Gastroesophageal sphincter (tissue), 4 donors: ENCODE results near the gene PEX11B. TPM values are rescaled to one million over a fixed set of nuclear protein-coding genes. Genes with fewer than 3 reads are reported as not detected.
A peak's percentile ranks its signal among the peaks of the same experiment; 100 is the strongest.

Source experiments
- ATAC-seq: fragments of 150-250 bp; one replicate; pipeline ENCODE4 v1.9.1; 2016; ENCODE audit warnings: mild to moderate bottlenecking, moderate library complexity
- H3K27ac ChIP-seq, 4 donors: fragments of 200-600 bp; sonication (generic) in 3 of 4; 1 replicate in 3 of 4; 2 replicates in 1 of 4; pipeline ENCODE4 v1.5.1; 2016 to 2019
- H3K27me3 ChIP-seq: fragments of 200-600 bp; sonication (generic); one replicate; pipeline ENCODE4 v1.5.1; 2019
- H3K36me3 ChIP-seq, 2 donors: fragments of 200-600 bp; sonication (generic); one replicate each; pipeline ENCODE4 v1.5.1; 2019; ENCODE audit warnings: control low read depth in 1 of 2
- H3K4me1 ChIP-seq, 3 donors: fragments of 200-600 bp; sonication (generic); 1 replicate in 2 of 3; 2 replicates in 1 of 3; pipeline ENCODE4 v1.5.1; 2016 to 2019; ENCODE audit warnings: control low read depth in 2 of 3
- H3K4me3 ChIP-seq, 2 donors: fragments of 200-600 bp; sonication (generic); one replicate each; pipeline ENCODE4 v1.5.1; 2019; ENCODE audit warnings: mild to moderate bottlenecking in 1 of 2, moderate library complexity in 1 of 2
- H3K9me3 ChIP-seq, 3 donors: fragments of 200-600 bp; sonication (generic); one replicate each; pipeline ENCODE4 v1.5.1; 2017 to 2019; ENCODE audit warnings: control low read depth in 2 of 3
- EP300 ChIP-seq: sonication (generic); formaldehyde crosslinking; IDR thresholded peaks from one replicate; pipeline ENCODE4 v1.6.1; 2017; ENCODE audit warnings: antibody characterized with exemption, mild to moderate bottlenecking
- POLR2A ChIP-seq, 2 donors: fragments of 450-650 bp; IDR thresholded peaks; one replicate each; pipeline ENCODE4 v1.6.1; 2017; ENCODE audit warnings: antibody characterized with exemption in 2 of 2, mild to moderate bottlenecking in 2 of 2, moderate library complexity in 1 of 2
- POLR2AphosphoS5 ChIP-seq: sonication (generic); formaldehyde crosslinking; IDR thresholded peaks from one replicate; pipeline ENCODE4 v1.6.1; 2017; ENCODE audit warnings: antibody characterized with exemption
- WGBS, 2 donors: methylation state at CpG; one replicate each; pipeline ENCODE4 v1.1.5; 2018; ENCODE audit warnings: low coverage in 1 of 2; 5-methylcytosine and 5-hydroxymethylcytosine counted together
- total RNA-seq, 4 donors: library from RNA; depleted of rRNA; stranded (reverse); fragments of >200 nt; gene quantifications; one replicate each; pipeline ENCODE4 v1.1.0, GENCODE V29; 2016
- TF ChIP-seq, protein P1 (sequence below), 4 experiments: fragments of 200-600 bp in 2 of 4; fragments of 450-650 bp in 2 of 4; sonication (generic) in 1 of 4; IDR thresholded peaks; one replicate each; pipeline ENCODE4 v1.5.1; 2017 to 2019; ENCODE audit warnings: antibody characterized with exemption in 4 of 4, mild to moderate bottlenecking in 2 of 4, moderate library complexity in 2 of 4

Gene PEX11B
- total RNA-seq, 4 donors from 2014 or later: 22.1 to 29.1 (median 28.1) TPM

- peak overlapping the region; percentile 44 to 71 for H3K4me3 ChIP-seq
- H3K4me1 ChIP-seq: peaks cover 7 to 86% (median 24%) of the 10 kb centered on the region in 3 donors
- peak overlapping the region; percentile 61 to 100 (median 99) for H3K27ac ChIP-seq
- no peaks in the 10 kb centered on the region for H3K9me3 ChIP-seq
- no peaks in the 10 kb centered on the region for H3K27me3 ChIP-seq
- peak; percentile 44 for ATAC-seq
- WGBS, 2 donors: 0% methylated on average over 11 of the region's 44 CpGs; no CpG with 5 or more reads in 1 of the 2 donors
- TF ChIP-seq POLR2A (IDR thresholded peaks at IDR 0.05): peak; percentile 55 to 67
- no peak for TF ChIP-seq EP300
- TF ChIP-seq POLR2AphosphoS5: peak; percentile 71
- TF ChIP-seq, protein P1, sequence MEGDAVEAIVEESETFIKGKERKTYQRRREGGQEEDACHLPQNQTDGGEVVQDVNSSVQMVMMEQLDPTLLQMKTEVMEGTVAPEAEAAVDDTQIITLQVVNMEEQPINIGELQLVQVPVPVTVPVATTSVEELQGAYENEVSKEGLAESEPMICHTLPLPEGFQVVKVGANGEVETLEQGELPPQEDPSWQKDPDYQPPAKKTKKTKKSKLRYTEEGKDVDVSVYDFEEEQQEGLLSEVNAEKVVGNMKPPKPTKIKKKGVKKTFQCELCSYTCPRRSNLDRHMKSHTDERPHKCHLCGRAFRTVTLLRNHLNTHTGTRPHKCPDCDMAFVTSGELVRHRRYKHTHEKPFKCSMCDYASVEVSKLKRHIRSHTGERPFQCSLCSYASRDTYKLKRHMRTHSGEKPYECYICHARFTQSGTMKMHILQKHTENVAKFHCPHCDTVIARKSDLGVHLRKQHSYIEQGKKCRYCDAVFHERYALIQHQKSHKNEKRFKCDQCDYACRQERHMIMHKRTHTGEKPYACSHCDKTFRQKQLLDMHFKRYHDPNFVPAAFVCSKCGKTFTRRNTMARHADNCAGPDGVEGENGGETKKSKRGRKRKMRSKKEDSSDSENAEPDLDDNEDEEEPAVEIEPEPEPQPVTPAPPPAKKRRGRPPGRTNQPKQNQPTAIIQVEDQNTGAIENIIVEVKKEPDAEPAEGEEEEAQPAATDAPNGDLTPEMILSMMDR (IDR thresholded peaks at IDR 0.05): peak in 3 of 4 experiments; percentile 26 to 42 (median 33)
- no peaks in the 10 kb centered on the region for H3K36me3 ChIP-seq
These were observed 42.1 kb upstream of the PEX11B start for GRCh38 chr1:145960468-145961108.

- no peak for ATAC-seq
- TF ChIP-seq, protein P1 (IDR thresholded peaks at IDR 0.05): no peak
- TF ChIP-seq EP300 (no peak), POLR2AphosphoS5 (no peak), POLR2A (IDR thresholded peaks at IDR 0.05) (no peak)
- no peaks in the 10 kb centered on the region for H3K27me3 ChIP-seq
- peak overlapping the region; percentile 44 to 71 for H3K4me3 ChIP-seq
- H3K36me3 ChIP-seq: no peaks in the 10 kb centered on the region
- 25 to 40% methylated on average over 1 of the region's 12 CpGs for WGBS, 2 donors
- peak overlapping the region; percentile 61 to 100 (median 99) for H3K27ac ChIP-seq
- peaks cover 12 to 86% (median 29%) of the 10 kb centered on the region in 3 donors for H3K4me1 ChIP-seq
- no peaks in the 10 kb centered on the region for H3K9me3 ChIP-seq
These were observed 41.5 kb upstream of the PEX11B start for GRCh38 chr1:145959957-145960467.

DNA sequence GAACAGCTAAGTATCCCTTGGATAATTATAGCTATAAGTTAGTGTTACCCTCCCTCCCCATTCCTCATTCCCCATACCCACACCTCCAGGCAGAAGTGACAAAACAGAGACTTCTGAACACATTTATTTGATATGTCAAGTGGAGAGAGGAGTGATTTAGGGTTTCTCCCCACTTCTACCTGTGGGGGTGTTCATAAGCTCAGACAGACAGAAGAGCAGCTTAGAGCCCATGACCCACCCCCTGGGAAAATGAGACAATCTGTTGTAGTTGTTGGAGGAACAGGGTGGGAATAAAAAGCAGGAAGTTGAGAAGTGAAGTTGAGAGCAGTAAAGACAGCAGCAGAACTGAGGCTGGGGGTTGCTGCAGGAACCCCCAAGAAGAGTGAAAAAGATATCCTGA lies 40.8 kb upstream of the PEX11B start:
- no peaks in the 10 kb centered on the region for H3K27me3 ChIP-seq
- no peak for TF ChIP-seq POLR2AphosphoS5
- TF ChIP-seq, protein P1 (IDR thresholded peaks at IDR 0.05): no peak
- no peak for TF ChIP-seq POLR2A (IDR thresholded peaks at IDR 0.05)
- no peak for TF ChIP-seq EP300
- peak overlapping the region in 3 of 4 donors; percentile 98 to 100 (median 100) for H3K27ac ChIP-seq
- no peak for ATAC-seq
- H3K4me3 ChIP-seq: no peak overlapping the region
- H3K9me3 ChIP-seq: no peaks in the 10 kb centered on the region
- H3K4me1 ChIP-seq: peaks cover 19 to 91% (median 32%) of the 10 kb centered on the region in 3 donors
- H3K36me3 ChIP-seq: no peaks in the 10 kb centered on the region

GRCh38 chr1:145958734-145959133 lies 40.2 kb upstream of the PEX11B start:
- no peak for ATAC-seq
- Histone ChIP-seq H3K4me1 (peaks cover 20 to 91% (median 34%) of the 10 kb centered on the region in 3 donors), H3K4me3 (no peak overlapping the region), H3K27me3 (no peaks in the 10 kb centered on the region), H3K36me3 (no peaks in the 10 kb centered on the region), H3K9me3 (no peaks in the 10 kb centered on the region), H3K27ac (peak overlapping the region; percentile 56 to 100 (median 99))
- TF ChIP-seq POLR2A (IDR thresholded peaks at IDR 0.05): no peak
- TF ChIP-seq EP300: no peak
- TF ChIP-seq, protein P1 (IDR thresholded peaks at IDR 0.05): no peak
- no peak for TF ChIP-seq POLR2AphosphoS5
